Uterus (tissue), 2 donors: Measurements from ENCODE around the gene CLIP2.

ENCODE experiments used
- CTCF ChIP-seq, 4 experiments: fragments of 200-600 bp in 2 of 4; fragments of 450-650 bp in 2 of 4; sonication (generic) in 2 of 4; IDR thresholded peaks; one replicate each; pipeline ENCODE4 v1.5.1; 2016 to 2019; ENCODE audit warnings: antibody characterized with exemption in 4 of 4, mild to moderate bottlenecking in 2 of 4, moderate library complexity in 1 of 4
- POLR2A ChIP-seq, 2 donors: fragments of 450-650 bp; IDR thresholded peaks; one replicate each; pipeline ENCODE4 v1.6.1; 2016; ENCODE audit warnings: antibody characterized with exemption in 2 of 2, mild to moderate bottlenecking in 1 of 2, moderate library complexity in 1 of 2

GRCh38 chr7:74283858-74284447 lies 5.3 kb upstream of the CLIP2 start:
- no peak for TF ChIP-seq CTCF (IDR thresholded peaks at IDR 0.05)
- TF ChIP-seq POLR2A (IDR thresholded peaks at IDR 0.05), result no peak
